Measurements from ENCODE around the gene OR10C1.

OR10C1 gene

GRCh38 chr6:29488874-29489273 lies 49.8 kb downstream of the OR10C1 start:
- DNase-seq: no peak
- TF ChIP-seq GATA1 (IDR thresholded peaks at IDR 0.05; ENCODE audit: low read depth, low read length) (no peak), POLR2A (IDR thresholded peaks at IDR 0.05; ENCODE audit: low read length) (no peak)

GRCh38 chr6:29489286-29489685 lies 50.2 kb downstream of the OR10C1 start:
- DNase-seq: no peak
- TF ChIP-seq POLR2A (IDR thresholded peaks at IDR 0.05; ENCODE audit: low read length) (no peak), GATA1 (IDR thresholded peaks at IDR 0.05; ENCODE audit: low read depth, low read length) (no peak)

GRCh38 chr6:29490055-29490454 lies 50.9 kb downstream of the OR10C1 start:
- TF ChIP-seq GATA1 (IDR thresholded peaks at IDR 0.05; ENCODE audit: low read depth, low read length): no peak
- TF ChIP-seq POLR2A (IDR thresholded peaks at IDR 0.05; ENCODE audit: low read length): no peak
- no peak for DNase-seq

- peak; percentile 8 to 49 for DNase-seq
- TF ChIP-seq GATA1 (IDR thresholded peaks at IDR 0.05; ENCODE audit: low read depth, low read length) (no peak), POLR2A (IDR thresholded peaks at IDR 0.05; ENCODE audit: low read length) (no peak)
These were observed 51.4 kb downstream of the OR10C1 start for GRCh38 chr6:29490552-29490951.
